ENCODE measurements around the gene UBE2F.
"Not testable (repeated sequence)": the region's sequence is repeated elsewhere in the genome, so short reads cannot be mapped to it uniquely, and the experiment has no call there.

Gene UBE2F

DNA sequence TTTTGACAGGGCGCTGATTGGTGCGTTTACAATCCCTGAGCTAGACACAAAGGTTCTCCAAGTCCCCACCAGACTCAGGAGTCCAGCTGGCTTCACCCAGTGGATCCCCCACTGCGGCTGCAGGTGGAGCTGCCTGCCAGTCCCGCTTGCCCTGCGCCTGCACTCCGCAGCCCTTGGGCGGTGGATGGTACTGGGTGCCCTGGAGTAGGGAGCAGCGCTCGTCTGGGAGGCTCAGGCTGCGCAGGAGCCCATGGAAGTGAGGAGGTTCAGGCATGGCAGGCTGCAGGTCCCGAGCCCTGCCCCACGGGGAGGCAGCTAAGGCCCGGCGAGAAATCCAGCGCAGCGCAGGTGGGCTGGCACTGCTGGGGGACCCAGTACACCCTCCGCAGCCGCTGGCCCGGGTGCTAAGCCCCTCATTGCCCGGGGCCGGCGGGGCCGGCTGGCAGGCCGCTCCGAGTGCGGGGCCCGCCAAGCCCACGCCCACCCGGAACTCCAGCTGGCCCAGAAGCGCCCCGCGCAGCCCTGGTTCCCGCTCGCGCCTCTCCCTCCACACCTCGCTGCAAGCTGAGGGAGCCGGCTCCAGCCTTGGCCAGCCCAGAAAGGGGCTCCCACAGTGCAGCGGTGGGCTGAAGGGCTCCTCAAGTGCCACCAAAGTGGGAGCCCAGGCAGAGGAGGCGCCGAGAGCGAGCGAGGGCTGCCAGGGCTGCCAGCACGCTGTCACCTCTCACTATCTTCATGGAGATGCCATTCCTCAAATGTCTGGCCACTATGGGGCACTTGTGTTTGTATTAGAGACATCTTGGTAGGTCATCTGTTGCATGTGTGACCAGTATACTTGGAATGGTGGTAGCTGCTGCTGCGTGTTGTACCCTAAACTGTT is 91.1 kb downstream of the UBE2F start:
- not testable (repeated sequence) for DNase-seq

DNA sequence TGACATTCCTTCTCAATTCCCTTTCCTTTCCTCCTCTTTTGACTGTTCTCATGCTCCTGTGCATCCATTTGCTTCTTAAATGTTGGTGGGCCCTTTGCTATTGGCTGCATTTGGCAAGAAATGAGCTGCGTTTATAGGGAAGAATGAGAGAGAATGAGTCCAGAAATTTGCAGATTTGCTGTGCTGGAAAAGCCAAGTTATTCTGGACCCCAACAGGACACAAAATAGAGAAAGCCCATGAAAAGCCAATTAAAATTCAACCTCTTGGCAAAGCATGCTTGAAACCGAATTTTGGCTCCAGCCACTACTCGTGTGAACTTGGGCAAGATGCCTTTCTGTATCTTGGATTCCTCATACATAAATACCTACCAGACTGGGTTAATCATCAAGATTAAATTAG is 92.7 kb downstream of the UBE2F start:
- DNase-seq = no peak

DNA sequence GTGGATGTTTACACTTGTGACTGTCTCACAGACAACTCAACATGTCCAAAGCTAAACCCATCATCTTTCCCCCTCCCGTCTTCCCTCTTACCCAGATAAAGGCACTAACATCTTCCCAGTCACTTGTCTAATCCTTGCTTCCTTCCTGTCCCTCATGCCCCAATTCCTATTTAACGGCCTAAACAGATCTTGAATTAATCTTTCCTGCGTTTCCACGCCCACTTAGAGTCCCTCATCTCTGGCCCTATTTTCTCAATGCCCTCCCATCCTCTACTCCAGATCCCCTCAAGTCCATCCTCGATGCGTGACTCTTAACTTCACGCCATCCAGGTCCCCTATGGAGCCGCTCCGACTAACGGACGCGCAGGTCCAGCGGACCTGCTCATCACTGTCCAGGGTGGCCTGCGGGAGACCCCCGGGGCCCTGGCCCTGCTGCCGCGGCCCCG is 93.3 kb downstream of the UBE2F start:
- DNase-seq = no peak

DNA sequence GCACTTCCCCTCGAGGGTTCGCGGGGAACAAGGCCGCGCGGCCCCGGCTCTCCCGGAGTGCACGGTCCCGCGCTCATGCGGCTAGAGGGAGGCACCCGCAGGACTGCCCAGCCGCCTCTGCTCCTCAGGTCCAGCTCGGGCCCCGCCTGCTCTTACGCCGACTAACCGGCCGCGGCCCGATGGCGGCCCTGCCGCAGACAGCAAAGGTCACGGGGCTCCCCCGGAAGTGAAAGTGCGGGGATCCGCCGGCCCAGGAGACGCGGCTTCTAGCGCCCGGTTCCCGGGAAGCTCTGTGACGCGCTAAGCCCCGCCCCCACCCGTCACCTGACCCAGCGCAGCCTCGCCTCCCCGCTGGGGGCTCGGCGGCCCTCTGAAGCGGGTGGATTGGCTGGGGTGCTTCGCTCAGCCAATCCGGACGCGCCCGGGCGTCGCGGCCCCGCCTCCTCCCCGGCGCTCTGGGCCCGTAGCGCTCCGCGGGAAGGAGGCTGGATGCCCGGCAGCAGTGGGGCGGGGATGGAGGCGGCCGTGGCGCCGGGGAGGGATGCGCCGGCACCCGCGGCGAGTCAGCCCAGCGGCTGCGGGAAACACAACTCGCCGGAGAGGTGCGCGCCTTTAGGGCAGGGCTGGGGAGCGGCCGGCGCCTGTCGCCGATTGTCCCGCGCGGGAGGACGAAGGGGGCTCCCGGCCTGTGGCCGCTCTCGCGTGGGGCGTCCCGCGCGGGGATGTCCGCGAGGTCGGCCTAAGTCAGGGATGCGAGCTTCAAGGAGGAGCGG is 93.9 kb downstream of the UBE2F start, which contains the start of gene SCLY:
SCLY (plus strand) TSS at position 460 of the 773 bp plus-strand sequence; CDS start at position 514, 54 bp downstream.
- peak; percentile 99 for DNase-seq

DNA sequence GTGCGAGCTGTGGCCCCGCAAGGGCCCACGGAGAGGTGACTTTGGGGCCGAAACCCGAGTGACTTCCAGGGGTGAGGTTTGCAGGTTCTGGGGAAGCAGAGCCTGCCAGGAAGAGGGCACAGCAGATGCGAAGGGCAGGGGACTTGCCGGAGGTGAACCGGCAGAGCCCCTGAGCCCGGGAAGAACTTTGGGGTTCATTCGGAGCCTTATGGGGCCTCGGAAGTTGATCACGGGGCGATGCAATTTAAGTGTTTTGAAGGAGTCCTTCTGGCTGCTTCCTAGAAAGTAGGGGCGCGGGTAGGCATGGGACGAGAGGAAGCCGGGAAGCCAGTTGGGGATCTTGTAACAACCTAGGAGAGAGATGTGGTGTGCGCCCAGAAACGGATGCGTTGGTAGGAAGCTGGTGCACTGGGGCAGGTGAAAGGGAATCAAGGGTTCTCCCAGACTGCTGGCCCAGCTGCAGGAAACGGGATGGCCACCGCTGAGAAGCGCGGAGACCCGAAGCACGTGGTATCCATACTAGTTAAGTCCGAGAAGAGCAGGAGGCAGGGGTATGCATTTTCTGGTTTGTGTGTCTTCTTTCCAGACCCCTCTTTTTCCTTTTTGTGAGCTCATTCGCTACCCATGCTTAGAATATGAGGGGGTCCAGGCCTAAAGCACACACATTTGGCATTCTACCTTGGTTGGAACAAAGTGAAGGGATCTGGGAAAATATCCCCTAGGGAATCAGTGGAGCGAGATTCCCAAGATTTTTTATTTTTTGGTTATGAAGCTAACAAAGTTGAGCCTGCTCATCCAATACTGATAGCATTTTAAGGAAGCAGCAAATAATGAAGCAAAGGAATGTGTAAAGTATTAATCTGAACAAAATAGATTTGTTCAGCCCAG is 94.7 kb downstream of the UBE2F start:
- DNase-seq = peak; percentile 51

DNA sequence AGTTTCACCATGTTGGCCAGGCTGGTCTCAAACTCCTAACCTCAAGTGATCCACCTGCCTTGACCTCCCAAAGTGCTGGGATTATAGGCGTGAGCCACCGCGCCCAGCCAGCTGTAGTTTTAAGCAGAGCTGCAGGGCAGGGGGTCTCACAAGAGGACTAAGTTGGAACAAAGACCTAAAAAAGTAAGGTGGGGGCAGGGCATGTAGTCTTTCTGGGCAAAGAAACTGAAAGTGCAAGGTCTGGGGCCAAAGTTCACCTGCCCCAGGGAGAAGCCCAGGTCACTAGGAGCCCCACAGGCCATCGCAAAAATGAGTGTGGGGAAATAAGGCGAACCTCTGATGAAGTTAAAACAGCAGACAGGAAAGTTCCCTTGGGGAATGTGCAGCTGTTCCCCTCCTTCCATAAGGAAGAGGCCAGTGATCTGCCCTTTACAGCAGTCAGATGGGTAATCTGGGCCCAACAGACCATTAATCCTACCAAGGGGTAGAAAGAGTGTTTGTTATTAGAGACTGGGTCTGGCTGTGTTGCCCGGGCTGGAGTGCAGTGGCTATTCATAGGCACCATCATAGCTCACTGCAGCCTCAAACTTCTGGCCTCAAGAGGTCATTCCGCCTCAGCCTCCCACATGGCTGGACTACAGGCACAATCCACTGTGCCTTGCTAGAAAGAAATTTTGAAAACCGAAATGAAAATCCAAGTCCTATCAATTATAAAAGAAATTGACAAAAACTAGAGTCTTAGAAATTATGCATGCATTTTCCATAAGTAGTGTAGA is 96.8 kb downstream of the UBE2F start:
- DNase-seq = no peak

DNA sequence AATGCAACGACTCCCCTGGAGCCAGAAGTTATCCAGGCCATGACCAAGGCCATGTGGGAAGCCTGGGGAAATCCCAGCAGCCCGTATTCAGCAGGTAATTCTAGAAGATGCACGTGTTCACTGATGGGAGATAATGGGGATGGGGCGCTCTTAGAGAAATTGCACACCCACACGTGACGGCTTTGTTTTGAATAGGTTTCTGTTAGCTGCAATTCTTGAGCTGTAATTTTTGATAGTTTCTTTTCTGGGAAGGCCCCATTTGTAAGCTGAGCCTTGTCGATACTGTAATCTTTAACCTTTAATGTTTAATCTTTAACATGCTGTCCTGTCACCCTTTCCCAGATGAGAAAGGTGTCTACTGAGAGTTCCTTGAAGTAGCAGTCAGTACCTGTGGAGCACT is 97.6 kb downstream of the UBE2F start:
- no peak for DNase-seq

DNA sequence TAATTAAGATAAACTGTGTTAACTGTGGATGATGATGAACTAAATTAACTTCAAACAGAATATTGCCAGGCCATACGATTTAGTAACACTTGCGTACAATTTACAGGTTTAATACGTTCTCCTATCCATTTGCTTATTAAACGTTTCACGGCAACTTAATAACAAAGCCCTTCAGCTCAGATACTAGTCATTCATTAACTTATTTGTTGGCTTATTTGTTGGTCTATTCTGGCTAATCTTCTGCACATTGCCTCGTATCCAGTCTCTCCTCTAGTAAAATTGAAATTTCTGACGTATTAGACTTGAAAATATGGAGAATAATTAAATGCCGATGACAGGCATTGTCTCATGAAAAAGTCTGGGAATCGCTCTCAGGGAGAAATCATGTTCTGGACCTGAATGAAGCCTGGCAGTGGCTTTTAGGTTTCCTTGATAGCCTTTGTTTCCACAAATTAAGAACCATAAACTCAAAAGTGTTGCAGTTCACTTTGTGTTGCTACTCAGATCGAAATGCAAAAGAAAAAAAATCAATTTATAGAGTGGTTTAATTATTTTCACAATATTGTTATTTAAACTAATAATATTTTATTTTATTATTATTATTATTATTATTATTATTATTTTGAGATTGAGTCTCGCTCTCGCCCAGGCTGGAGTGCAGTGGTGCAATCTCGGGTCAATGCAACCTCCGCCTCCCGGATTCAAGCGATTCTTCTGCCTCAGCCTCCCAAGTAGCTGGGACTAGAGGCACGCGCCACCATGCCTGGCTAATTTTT is 98.4 kb downstream of the UBE2F start:
- no peak for DNase-seq

DNA sequence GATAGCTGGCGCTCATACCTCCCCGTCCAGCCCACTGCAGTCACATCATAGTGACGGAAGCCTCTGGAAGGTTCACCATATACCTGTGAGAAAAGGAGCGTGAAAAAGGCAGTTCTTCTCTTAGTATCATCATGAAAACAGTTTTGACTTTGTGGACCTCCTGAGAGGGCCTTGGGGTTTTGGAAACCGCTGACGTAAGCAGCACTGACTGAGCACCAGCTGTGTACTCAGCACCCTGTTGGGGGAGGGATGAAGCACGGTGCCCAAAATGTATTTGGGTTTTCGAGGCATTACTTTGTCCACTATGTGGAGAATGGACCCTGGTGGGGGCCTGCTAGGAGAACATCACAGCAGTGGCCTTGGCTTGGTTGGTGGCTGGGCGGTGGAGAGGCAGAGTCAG is 99.4 kb downstream of the UBE2F start:
- DNase-seq = no peak

DNA sequence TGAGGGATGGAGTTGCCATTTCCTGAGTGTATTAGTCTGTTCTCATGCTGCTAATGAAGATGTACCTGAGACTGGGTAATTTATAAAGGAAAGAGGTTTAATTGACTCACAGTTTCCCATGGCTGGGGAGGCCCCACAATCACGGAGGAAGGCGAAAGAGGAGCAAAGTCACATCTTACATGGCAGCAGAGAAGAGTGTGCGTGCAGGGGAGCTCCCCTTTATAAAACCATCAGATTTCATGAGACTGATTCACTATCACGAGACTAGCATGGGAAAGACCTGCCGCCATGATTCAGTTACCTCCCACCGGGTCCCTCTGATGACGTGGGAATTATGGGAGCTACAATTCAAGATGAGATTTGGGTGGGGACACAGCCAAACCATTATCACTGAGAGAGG is 99.9 kb downstream of the UBE2F start:
- DNase-seq = not testable (repeated sequence)

DNA sequence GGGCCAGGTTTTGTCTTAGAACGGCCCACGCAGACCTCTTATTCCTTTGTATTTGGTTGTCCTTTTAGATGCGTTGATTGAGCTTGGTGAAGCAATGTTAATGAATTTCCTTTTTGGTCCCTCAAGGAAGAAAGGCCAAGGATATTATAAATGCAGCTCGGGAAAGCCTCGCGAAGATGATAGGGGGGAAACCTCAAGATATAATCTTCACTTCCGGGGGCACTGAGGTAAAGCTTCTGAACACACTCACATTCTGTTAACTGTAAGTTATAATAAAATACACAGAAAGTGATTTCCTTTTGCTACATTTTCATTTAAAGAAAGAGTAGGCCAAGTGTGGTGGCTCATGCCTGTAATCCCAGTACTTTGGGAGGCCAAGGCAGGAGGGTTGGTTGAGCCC is 101.1 kb downstream of the UBE2F start:
- DNase-seq = no peak

DNA sequence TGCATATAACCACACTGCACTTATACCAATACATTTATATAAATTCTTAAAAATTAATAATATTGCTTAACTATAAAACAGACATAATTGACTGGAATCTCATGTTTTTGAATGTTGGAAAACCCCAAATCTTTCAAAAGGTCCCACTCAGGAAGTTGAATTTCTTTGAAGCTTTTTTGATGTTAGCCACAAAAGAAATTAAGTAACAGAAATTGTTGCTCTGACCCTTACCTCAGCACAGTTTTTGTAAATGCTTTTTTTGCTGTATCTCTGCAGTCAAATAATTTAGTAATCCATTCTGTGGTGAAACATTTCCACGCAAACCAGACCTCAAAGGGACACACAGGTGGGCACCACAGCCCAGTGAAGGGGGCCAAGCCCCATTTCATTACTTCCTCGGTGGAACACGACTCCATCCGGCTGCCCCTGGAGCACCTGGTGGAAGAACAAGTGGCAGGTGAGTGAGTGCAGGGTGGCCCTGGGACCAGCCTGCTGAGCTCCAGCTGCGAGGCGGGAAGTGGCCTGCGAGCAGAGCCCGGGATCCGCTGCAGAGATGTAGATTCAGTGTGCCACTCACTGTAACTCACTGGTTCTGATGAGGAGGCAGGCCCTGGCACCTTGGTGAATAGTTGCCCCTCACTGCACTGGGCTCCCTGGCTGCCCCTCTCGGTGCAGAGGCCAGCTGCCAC is 102.4 kb downstream of the UBE2F start:
- no peak for DNase-seq

DNA sequence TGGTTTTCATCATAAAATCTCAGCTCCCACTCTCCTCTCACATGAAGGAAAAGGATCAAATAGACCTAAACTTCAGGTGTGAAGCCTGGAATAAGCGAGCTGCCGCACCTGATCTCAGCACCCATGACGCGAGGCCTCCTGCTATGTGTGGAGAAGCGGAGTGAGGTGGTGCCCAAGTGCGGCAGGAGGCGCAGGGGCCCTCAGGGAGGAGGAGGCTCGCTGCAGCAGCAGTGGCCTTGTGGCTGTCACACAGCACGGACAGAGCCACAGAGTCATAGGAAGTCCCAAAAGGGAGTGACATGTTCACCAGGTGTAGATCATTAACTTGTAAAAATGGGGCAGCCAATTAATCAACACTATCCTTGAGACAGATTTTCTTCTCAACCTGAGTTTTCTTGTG is 103.1 kb downstream of the UBE2F start:
- no peak for DNase-seq

DNA sequence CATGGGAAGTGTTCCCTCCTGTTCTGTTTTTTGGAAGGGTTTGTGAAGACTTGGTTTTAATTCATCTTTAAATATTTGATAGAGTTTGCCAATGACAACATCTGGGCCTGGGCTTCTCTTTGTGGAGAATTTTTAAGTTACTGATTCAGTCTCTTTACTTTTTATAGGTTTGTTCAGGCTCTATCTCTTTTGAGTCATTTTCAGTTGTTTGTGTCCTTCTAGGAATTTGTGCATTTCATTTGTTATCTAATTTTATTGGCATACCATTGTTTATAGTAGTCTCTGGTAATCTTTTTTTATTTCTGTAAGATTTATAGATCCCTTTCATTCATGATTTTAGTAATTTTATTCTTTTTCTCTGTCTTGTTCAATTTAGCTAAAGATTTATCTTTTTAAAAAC is 108.6 kb downstream of the UBE2F start:
- DNase-seq = no peak

DNA sequence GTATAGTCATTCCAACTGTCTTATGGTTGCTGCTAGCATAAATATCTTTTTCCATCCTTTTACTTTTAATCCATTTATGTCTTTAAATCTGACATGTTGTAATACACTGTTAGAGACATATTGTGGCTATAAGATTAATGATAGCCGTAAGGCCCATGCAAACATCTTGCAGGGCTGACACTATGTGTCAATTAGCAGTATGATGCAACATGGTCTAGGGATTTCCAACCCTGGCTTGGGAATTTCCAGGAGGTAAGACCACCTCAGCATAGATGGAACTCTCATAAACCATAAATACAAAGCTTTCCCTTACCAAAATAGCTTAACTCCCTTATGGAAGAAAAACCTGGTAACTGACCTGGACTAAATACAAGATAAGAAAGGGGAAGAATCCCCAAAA is 110.5 kb downstream of the UBE2F start:
- DNase-seq = no peak

DNA sequence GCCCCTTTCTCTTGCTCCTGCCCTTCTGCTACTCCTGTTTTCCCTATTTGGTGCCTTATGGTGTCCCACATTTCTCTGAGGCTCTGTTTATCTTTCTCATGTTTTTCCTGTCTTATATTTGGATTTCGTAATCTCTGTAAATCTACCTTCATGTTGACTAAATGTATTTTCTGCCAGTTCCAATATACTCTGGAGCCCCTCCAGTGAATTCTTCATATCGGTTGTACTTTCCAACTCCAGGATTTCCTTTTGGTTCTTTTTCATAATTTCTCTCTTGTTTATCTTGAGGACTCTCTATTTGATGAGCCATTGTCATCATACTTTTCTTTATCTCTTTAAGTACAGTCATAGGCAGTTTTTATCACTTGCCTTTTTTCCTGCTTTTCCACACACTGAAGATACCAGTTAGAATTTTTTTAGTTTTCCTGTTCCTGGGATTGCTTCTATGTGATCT is 113.1 kb downstream of the UBE2F start:
- no peak for DNase-seq

DNA sequence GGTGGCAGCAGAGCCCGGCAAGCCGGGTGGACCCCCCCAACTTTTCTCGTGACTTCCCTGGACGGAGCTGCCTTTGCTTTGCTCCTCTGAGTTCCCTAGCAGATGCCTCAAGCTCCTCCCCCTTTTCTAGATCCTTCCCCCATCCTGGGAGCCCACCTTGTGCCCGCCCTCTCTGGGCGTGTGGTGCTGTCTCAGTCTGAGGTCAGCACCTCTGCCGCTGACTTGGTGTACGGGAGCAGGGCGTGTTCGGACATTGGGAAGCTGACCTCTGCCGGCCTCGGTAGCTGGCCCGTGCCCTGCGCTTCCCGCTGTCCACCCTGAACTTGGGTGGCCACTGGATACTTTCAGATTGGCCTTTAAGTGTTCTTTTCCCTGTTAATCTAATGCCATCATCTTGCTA is 113.7 kb downstream of the UBE2F start:
- DNase-seq = no peak

DNA sequence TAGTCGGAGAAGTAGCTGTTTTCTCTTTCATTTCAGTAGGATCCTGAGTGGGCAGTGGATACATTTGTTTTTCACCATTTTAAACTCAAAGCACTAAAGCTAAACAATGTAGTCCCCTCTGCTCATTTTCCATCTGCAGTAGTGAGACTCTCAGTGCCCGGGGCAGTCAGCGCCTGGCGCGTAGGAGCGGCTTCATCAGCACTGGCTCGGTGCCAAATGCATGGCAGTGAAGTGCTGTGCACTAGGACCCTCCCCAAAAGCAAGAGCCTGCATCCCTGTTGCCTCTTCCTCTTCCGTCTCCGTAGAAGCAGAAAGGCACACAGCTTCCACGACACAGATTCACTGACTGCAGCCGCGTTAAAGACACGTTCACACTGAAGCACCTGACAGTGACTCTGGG is 114.3 kb downstream of the UBE2F start:
- no peak for DNase-seq

DNA sequence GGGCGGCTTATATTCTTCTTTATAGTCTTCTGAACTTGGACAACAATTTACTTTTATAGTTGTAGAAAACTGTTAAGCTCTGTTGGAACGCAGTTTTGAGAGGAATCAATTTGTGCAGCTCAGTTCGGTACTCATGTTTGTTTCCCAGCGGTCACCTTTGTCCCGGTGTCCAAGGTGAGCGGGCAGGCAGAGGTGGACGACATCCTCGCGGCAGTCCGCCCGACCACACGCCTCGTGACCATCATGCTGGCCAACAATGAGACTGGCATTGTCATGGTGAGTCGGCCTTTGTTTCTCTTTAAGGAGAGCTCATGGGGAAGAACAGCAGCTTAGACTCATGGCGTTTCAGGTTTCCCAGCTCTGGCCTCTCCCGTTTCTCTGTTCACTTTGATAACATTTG is 114.7 kb downstream of the UBE2F start:
- DNase-seq = no peak

DNA sequence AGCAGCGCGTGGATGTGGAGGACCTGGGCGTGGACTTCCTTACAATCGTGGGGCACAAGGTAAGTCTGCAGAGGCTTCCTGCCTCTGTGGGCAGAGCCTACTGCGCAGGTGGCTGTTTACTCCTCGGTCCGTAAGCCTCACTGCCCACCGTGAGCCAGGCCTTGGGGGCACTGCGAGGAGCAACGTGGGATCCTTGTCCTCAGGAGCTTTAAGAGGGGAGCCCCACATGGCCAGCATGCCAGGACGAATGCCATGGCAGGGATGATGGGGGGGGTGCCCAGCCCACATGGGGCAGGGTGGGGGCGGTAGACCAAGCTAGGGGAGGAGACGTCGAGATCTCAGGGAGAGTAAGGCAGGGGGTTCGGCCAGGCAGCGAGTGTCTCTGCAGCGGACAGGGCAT is 115.3 kb downstream of the UBE2F start:
- no peak for DNase-seq

DNA sequence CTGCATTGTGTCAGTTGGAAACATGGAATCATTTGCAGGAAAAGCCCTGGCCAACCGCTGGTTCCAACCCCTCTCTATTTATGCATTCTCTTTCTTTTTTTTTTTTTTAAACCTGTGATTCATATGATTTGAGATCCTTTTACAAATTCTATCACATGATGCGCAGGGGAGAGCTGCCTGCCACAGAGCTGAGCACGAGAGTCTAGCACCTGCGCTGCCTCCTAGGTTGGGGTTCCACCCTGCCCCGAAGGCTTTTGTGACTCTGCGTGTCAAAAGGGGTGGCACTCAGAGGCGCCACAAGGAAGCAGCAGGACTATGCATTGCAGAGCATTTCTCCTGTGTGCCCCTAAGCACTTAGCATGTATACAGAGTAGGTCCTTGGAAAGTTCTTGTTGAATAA is 116.0 kb downstream of the UBE2F start:
- no peak for DNase-seq
